ENCODE measurements around the gene TNPO2. TPM values are rescaled to one million over a fixed set of nuclear protein-coding genes. Genes with fewer than 3 reads are reported as not detected.

Gene TNPO2
- 68.1 TPM for total RNA-seq (ENCODE audit: unreplicated experiment)
- long read RNA-seq, partial matches to known transcripts, result 2 of 4 reads
- long read RNA-seq, other reads (novel, unspliced or antisense), result 2 of 4 reads

DNA sequence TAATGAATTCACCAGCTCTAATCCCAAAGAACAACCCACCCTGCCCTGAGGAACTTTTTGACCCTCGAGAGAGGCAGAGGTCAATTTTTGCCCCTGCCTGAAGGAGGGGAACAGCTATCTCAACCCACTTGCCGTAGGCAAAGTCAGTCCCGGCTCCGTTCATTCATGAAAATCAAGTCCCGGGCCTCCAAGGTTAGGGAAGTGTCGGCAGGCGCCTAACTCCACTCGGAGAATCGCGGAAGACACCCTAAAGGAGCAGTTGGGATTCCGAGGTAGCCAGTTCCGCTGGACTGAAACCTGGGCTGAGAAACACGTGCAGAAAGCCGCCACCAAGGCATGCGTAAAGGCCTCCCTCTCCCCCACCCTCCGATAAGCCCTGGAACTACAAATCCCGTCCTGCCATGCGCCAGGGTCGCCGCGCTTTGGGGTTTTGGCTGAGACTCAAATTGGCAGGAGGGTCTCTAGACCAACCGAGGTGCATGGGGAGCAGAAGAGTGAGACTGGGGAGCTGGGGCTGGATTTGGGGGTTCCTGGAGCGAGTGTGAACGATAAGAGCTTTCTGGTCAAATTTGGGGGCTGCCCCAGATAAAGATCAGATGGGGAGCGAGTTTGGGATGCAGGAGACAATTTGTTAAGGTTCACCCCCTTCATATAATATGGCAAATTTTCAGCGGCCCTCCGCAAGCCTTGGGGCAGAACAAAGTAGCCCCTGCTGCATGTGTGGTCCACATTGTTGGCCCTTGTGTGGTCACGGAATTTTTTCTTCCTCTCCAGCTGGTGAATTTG, at the start of gene TNPO2:
Gene TNPO2, minus strand, starts transcription at position 292 of the 786 bp plus-strand sequence. CDS start 2,955 bp downstream, outside the sequence.
- Mint-ChIP-seq H3K27ac (ENCODE audit: unreplicated experiment) (peak within 1 kb of the TSS; percentile 95), H3K4me1 (ENCODE audit: unreplicated experiment) (peaks cover 27% of the 10 kb centered on the region), H3K36me3 (ENCODE audit: low read depth, unreplicated experiment) (peaks cover 10% of the 10 kb centered on the region), H3K9me3 (ENCODE audit: unreplicated experiment) (no peaks in the 10 kb centered on the region), H3K27me3 (ENCODE audit: unreplicated experiment) (peaks cover 14% of the 10 kb centered on the region), H3K4me3 (ENCODE audit: unreplicated experiment) (peak within 1 kb of the TSS; percentile 93)
- TF ChIP-seq, protein P1, sequence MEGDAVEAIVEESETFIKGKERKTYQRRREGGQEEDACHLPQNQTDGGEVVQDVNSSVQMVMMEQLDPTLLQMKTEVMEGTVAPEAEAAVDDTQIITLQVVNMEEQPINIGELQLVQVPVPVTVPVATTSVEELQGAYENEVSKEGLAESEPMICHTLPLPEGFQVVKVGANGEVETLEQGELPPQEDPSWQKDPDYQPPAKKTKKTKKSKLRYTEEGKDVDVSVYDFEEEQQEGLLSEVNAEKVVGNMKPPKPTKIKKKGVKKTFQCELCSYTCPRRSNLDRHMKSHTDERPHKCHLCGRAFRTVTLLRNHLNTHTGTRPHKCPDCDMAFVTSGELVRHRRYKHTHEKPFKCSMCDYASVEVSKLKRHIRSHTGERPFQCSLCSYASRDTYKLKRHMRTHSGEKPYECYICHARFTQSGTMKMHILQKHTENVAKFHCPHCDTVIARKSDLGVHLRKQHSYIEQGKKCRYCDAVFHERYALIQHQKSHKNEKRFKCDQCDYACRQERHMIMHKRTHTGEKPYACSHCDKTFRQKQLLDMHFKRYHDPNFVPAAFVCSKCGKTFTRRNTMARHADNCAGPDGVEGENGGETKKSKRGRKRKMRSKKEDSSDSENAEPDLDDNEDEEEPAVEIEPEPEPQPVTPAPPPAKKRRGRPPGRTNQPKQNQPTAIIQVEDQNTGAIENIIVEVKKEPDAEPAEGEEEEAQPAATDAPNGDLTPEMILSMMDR (IDR thresholded peaks at IDR 0.05; ENCODE audit: unreplicated experiment), result no peak
- peak; percentile 69 for DNase-seq (ENCODE audit: low spot score)

DNA sequence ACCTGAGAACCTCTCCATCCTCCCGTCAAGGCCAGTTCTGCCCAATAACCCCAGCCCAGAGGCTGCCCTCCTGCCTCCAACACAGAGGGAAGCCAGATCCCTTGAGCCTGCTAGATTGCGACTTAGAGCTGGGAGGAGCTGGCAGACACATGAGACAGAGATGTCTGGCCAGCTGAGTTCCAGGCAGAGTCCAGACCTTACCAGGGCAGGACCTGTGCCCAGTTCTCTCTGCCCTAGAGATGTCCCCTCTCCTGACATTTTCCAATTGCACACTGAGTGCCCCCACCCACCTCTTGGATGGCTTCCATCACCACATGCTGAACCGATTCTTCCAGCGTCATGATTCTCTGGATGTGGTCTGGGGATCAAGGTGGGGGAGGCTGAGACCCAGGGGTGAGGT, 48.6 kb upstream of the TNPO2 start:
- peaks cover 6% of the 10 kb centered on the region for H3K36me3 Mint-ChIP-seq (ENCODE audit: low read depth, unreplicated experiment)
- no peak for DNase-seq (ENCODE audit: low spot score)
- H3K27me3 Mint-ChIP-seq (ENCODE audit: unreplicated experiment), result peaks cover 17% of the 10 kb centered on the region
- H3K27ac Mint-ChIP-seq (ENCODE audit: unreplicated experiment), result no peak overlapping the region
- peaks cover 3% of the 10 kb centered on the region for H3K4me1 Mint-ChIP-seq (ENCODE audit: unreplicated experiment)
- no peaks in the 10 kb centered on the region for H3K9me3 Mint-ChIP-seq (ENCODE audit: unreplicated experiment)
- TF ChIP-seq, protein P1 (IDR thresholded peaks at IDR 0.05; ENCODE audit: unreplicated experiment), result no peak
- H3K4me3 Mint-ChIP-seq (ENCODE audit: unreplicated experiment), result no peak overlapping the region

GRCh38 chr19:12770922-12771321, 47.2 kb upstream of the TNPO2 start:
- H3K4me3 Mint-ChIP-seq (ENCODE audit: unreplicated experiment), result no peak overlapping the region
- DNase-seq (ENCODE audit: low spot score), result no peak

DNA sequence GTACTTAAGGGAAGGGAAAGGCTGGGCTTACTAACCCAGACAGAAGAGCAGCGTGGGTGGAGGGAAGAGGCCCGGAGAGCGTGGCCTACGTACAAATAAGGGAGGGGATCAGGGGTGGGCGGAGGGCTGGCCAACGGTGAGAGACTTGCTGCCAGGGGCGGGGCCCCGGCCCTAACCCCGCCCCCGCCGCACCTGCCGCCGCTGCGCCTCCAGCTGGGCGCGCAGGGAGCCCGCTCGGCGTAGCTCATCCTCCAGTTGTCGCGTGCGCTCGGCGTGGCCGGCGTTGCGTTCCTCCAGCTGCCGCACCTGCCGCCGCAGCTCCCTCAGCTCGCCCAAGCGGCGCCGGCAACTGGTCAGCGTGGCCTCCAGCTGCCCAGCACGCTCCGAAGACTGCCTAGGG, 46.0 kb upstream of the TNPO2 start:
- DNase-seq (ENCODE audit: low spot score), result no peak
- peaks cover 26% of the 10 kb centered on the region for H3K27me3 Mint-ChIP-seq (ENCODE audit: unreplicated experiment)
- H3K27ac Mint-ChIP-seq (ENCODE audit: unreplicated experiment), result no peak overlapping the region
- TF ChIP-seq, protein P1 (IDR thresholded peaks at IDR 0.05; ENCODE audit: unreplicated experiment), result no peak
- peaks cover 3% of the 10 kb centered on the region for H3K4me1 Mint-ChIP-seq (ENCODE audit: unreplicated experiment)
- peak overlapping the region; percentile 32 for H3K4me3 Mint-ChIP-seq (ENCODE audit: unreplicated experiment)
- no peaks in the 10 kb centered on the region for H3K9me3 Mint-ChIP-seq (ENCODE audit: unreplicated experiment)
- H3K36me3 Mint-ChIP-seq (ENCODE audit: low read depth, unreplicated experiment), result peaks cover 12% of the 10 kb centered on the region

More at GRCh38 chr19:12770922-12771321, 47.2 kb upstream of the TNPO2 start:
- Mint-ChIP-seq H3K36me3 (ENCODE audit: low read depth, unreplicated experiment) (peaks cover 6% of the 10 kb centered on the region), H3K27me3 (ENCODE audit: unreplicated experiment) (peaks cover 19% of the 10 kb centered on the region), H3K4me1 (ENCODE audit: unreplicated experiment) (peaks cover 3% of the 10 kb centered on the region), H3K27ac (ENCODE audit: unreplicated experiment) (no peak overlapping the region), H3K9me3 (ENCODE audit: unreplicated experiment) (no peaks in the 10 kb centered on the region)
- TF ChIP-seq, protein P1 (IDR thresholded peaks at IDR 0.05; ENCODE audit: unreplicated experiment), result no peak

- Mint-ChIP-seq H3K4me3 (ENCODE audit: unreplicated experiment) (no peak overlapping the region), H3K4me1 (ENCODE audit: unreplicated experiment) (peaks cover 3% of the 10 kb centered on the region), H3K27ac (ENCODE audit: unreplicated experiment) (no peak overlapping the region), H3K27me3 (ENCODE audit: unreplicated experiment) (peaks cover 23% of the 10 kb centered on the region), H3K36me3 (ENCODE audit: low read depth, unreplicated experiment) (peaks cover 12% of the 10 kb centered on the region), H3K9me3 (ENCODE audit: unreplicated experiment) (no peaks in the 10 kb centered on the region)
- DNase-seq (ENCODE audit: low spot score), result no peak
- TF ChIP-seq, protein P1 (IDR thresholded peaks at IDR 0.05; ENCODE audit: unreplicated experiment), result no peak
Observed at GRCh38 chr19:12767666-12768065, 43.9 kb upstream of the TNPO2 start.
